ENCODE measurements around the gene SLC2A4.

SLC2A4 gene

DNA sequence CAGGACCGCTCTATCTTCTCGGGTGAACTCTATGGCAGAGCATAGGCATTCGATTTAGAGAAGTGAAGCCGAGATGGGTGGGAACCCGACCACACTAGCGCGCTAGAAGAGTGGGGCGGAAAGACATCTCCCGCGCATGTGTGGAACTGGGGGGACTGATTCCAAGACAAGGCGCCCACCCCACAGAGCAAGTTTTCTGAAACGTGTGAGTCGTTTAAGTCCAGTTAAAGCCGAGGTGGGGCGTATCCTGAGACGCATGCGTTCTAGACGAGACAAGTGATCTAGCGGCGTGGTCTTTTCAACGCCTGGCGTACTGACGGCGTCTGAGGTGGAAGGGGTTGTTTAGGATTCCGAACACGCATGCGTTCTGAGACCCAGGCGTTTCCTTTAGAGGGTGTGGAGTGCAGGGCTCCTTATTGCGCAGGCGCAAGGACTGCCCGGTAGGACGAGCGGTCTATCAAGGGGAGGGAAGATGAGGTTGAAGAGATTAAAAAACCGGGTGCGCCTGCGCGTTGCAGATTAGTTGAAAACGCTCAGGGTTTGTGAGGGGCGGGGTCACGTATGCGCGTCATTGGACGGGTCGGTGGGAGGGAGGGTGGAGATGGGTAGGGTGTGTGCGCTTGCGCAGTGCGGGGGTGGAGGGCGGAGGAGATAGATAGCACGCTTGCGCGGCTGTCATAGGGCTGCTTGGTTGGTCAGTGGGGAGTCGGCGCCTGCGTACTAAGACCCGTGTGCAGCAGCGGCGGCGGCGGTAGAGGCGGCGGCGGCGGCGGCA, 25.6 kb downstream of the SLC2A4 start, which contains the start of gene EIF5A:
Gene EIF5A (plus strand): TSS at position 718 of the 775 bp plus-strand sequence. CDS start 2,008 bp downstream, outside the sequence.
- DNase-seq (ENCODE audit: low read depth in 2 of 2), result peak; percentile 100

DNA sequence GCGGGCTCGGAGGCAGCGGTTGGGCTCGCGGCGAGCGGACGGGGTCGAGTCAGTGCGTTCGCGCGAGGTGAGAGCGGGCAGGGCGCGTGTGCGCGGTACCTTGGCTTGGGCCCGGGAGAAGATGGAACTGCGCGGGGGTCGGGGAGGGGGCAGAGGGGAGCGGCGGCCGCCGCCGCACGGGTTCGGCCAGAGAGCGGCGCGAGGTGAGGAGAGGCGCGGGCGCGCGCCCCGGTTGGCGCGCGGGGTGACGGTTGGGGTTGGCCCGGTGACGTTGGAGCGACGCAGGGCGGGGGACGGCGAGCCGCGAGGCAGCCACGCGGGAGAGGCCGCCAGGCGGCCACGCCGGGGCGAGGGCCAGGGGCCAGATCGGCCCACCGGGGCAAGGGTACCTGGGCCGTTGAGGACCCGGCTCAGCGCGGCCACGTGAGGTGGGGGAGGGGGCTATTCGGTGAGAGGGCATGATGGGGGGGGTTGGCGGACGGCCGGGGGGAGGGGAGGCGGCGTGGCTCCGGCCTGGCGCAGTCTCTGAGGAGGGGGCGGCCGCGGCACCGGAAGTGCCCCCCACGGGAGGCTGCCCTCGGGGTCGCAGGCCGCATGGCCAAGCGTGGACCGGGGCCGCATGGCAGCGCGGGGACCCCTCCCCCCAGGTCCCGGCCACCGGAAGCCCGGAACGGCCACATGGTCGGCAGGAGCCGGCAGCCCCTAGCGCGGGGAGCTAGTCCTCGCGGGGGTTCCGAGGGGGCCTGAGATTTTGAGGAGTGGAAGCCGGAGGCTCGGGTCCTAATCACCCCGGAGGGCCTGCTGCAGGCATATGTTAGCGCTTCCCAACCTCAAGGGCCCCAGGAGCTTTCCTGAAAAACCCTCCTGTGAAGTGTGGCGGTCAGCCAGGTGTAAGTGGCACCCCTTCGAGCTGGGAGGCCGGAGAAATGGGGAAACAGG, 26.4 kb downstream of the SLC2A4 start:
- no peak for DNase-seq (ENCODE audit: low read depth in 2 of 2)

DNA sequence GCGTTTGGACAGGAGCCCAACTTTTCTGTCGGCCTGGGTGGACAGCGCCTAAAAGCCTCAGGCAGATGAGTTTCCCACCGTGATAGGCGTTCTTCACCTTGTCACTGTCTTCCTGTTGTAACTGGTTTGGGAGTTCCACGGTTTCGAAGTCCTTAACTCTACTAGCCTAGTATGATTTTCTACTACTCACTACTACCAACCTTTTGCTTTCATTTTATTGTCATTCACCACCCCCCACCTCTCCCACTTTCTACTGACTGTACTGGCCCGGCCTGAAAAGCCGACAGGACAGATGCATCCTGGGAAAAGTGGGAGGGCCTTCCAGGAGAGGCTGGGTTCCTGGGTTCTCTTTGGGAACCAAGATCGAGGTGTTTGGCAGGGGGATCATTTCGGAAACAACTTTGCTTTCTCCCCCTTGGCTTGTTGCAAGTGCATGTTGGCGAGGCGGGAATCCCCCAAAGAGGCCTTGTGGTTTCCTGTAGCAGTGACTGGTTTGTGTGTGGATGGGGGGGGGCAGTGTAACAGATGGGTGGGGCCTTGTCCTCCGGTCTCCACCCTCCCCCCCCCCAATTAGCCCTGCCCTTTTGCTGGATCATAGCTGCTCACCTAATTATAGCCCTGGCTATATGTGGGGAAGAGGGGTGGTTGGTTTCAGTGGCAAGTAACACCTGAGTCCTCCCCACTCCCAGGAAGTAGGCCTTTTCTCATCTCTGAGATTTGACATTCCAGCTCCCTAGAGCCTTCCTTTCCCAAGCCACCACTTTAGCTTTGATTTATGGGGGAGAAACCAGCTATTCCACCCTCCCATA, 27.3 kb downstream of the SLC2A4 start:
- DNase-seq (ENCODE audit: low read depth in 2 of 2), result peak; percentile 76 to 88

DNA sequence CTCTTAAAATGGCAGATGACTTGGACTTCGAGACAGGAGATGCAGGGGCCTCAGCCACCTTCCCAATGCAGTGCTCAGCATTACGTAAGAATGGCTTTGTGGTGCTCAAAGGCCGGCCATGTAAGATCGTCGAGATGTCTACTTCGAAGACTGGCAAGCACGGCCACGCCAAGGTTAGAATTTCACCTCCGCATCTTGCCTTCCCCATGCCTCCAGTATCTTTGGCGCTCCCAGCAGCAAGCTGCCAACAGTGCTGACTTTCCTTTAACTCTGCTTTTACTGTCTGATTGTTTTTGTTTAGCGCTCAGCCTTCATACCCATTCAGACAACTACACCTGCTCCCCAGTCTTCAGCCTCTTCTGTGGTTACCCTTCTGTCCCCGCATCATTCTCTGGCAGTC, 28.1 kb downstream of the SLC2A4 start:
- DNase-seq (ENCODE audit: low read depth in 2 of 2), result no peak

DNA sequence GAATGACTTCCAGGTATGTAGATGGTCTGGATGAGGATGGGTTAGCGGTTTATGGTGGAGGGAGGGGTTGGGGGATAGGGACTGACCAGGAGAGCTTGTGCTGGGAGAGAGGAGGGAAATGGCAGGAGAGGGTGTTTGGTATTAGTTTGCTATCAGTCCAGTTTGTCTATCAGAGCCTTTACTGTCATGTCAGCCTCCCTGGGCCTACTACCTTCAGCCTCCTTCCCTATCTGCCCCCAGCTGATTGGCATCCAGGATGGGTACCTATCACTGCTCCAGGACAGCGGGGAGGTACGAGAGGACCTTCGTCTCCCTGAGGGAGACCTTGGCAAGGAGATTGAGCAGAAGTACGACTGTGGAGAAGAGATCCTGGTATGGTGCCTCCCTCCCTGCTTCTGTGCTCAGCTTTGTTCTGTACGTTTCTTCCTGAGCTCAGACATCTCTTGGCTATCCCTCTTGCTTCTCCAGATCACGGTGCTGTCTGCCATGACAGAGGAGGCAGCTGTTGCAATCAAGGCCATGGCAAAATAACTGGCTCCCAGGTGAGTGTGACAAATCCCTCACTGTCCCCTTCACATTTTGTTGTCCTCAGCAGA, 29.7 kb downstream of the SLC2A4 start:
- no peak for DNase-seq (ENCODE audit: low read depth in 2 of 2)

DNA sequence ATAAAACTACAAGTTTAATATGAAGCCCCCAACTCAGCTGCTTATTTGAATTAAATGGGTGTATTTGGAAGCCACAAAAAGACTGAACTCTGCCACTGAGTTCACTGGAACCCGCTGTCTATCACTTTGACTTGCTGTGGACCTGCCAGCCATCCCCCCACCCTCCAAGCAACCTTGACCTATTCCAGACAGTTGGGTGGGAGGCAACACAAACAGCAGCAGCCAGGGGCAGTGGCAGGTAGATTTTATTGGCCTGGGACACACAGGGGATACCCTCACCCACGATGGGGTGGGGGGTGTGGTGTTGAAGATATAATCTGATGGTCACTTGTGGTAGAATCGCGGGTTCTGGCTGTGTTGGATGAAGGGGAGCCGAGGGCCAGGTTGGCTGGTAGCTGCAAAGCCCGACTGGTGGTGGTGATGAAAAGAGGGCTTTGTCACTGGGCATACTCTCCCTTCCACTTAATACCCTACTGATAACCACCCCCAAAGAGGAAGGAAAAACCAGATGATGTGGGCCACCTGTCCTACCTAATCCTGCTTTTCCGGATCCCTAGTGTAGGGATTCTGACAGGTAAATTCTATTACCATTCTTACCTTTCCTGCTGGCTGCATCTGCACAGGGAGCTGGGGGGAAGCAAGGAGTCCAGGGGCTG, 31.0 kb downstream of the SLC2A4 start:
- no peak for DNase-seq (ENCODE audit: low read depth in 2 of 2)

DNA sequence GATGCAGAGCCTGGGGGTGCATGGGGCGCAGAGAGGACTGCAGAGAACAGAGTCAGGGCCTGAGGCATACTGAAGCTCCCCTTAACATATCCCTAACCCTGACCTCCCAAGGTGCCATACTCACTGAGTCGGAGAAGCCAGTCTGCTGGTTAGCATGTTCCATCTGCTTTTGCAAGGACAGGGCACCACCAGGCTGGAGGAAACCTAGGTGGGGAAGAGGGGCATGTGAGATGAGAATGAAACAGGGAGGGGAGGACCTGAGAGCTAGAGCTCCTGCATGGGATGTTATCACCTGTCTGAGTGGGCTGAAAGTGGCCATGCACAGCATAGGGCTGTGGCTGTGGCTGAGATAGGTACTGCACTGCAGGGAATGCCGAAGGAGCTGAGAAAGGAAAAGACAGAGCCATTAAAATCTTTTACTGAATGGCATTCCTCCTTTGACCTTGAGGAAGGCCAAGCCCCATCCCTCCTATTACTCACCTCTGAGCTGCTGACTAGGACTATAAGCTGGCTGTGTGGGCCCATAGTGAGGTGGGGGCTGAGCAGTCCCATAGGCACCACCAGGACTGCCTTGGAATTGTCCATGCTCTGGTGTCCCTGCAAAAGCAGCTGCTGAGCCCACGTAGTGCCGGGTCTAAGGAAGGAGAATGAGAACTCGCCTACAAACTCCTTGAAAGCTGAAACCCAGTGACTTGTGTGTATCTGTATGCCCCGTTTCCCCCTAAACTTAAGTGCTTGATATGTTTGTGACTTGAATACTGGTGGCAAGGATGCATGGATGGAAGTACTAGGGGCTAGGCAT, 31.8 kb downstream of the SLC2A4 start:
- DNase-seq (ENCODE audit: low read depth in 2 of 2), result no peak

DNA sequence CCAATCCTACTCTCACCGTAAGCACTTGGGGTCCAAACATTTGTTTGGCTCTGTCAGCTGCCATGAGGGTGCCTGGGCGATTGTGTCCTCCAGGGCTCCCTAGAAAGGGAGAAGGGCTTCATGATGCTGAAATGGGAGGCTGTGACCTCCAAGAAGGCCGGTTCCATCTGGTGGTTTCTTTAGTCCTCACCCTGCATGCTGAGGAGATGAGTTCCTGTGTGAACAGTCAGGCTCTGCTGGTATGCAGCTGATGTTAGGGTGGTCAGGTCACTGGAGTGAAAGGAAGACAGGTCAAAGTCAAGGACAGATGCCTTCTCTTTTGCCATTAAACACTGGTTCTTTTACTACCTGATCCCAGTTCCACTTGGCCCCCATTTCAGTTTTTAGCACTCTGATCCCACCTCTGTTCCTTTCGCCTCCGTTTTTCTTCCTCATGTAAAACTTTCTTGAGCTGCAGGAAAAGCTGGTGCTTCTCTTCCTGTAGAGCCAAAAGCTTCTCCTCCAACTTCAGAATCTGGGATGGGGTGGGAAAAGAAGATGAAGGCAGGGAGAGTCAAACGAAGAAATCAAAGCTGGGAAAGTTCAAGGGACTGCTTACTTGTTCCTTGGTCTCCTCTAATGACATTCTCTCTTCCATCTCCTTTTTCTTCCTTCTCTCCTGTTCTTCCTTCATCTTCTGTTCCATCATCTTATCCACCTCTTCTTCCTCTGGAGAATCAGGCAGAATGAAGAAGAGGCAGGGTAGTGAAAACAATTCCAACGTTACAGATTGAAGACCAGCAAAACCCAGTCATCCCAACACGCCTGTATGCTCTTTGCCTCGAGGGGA, 32.6 kb downstream of the SLC2A4 start:
- no peak for DNase-seq (ENCODE audit: low read depth in 2 of 2)

DNA sequence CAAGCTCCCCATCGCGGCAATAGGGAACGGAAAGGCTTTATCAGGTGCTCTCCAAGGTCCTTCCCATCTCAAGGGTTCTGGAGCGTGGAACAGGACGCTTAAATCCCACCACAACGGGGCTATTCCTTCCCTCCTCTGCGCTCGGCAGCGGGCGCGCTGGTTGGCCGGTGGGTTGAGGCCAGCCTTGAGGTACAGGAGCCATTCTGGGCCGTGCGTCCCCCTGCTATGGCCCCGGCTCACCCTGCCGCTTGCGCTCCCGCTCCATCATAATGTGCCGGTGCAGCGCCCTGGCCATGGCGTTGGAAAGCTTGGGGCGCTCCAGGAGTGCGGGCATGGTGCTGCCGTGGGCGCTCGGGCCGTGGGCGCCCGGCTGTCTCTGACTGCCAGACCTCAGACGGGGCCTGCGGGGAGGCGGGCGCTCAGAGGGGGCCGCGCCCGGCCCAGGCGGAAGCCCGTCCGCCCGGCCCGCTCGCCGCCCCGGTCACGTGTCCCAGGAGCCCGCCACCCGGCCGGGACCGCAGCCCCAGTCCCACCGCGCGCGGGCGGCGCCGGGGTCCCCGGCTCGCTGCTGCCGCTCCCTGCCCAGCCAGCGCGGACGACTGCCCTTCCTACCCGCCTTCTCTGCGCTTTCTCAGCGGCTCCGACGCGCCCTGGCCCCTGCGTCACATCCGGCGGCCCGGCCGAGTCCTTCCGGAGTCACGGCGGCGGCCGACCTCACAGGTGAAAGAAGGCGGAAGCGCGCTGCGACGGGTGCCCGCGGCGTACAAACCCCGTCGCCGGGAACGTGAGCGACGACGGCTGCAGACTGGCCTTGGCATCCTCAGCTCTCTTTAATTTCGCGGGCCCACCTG, 33.4 kb downstream of the SLC2A4 start, which contains the start of gene GPS2:
Gene GPS2 (minus strand): TSS at position 642 of the 851 bp plus-strand sequence. CDS start 308 bp downstream, at position 334.
- peak; percentile 83 for DNase-seq (ENCODE audit: low read depth in 2 of 2)

DNA sequence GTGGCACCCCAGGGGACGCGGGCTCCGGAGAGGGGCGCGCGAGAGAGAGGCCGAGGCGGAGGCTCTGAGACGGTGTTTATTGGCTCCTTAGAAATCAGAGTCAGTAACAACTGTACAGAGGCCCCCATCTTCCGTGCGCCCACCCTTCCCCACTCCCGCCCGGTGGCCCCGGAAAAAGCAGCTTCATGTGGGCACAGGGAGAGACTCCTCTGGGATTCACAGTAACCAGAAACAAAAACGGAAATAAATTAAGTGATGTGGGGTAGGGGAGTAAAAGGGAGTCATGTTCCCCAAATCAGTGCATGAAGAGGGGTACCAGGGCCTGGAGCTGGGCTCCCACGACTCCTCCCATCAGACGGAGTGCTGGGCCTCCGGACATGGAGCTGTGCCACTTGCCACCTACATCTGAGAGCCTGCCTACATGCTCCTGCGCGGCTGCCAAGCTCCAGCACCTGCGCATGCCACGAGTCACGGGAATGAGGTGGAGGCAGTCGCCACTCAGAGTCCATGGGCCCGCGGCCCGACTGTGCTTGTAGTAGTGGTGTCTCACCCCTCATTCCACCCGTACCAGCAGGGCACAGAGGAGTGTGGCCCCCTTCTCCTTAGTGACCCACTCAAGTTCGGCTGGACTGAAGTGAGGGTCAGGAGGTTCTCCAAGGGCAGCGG, 34.2 kb downstream of the SLC2A4 start:
- DNase-seq (ENCODE audit: low read depth in 2 of 2), result no peak

DNA sequence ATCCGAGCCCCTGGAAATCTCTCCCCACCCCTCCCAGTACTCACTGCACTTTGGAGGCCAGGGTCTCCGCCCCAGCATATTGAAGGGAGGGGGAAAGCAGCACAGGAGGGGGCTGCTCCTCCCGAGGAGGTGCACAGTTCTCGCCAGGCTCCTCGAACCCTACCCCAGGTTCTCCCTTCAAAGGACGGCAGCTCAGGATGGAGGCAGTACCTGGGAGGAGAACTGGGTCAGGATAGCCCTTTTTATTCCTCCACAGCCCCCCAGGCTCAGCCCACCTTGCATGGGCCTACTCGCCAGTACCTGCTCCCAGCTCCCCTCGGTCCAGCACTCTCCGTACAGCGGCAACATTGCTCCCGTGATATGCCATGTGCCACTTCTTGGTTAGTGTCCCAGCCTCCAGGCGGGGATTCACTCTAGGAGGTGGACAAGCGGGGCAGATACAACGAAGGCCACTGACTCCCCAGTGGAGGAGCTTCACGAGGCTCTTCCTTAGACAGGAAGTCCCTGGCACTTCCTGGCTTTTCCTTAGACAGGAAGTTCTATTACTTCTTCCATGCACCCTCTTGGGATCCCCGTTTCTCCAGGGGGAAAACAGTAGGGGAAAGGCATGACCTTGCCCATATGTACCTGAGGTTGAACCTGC, 35.8 kb downstream of the SLC2A4 start:
- DNase-seq (ENCODE audit: low read depth in 2 of 2), result no peak

DNA sequence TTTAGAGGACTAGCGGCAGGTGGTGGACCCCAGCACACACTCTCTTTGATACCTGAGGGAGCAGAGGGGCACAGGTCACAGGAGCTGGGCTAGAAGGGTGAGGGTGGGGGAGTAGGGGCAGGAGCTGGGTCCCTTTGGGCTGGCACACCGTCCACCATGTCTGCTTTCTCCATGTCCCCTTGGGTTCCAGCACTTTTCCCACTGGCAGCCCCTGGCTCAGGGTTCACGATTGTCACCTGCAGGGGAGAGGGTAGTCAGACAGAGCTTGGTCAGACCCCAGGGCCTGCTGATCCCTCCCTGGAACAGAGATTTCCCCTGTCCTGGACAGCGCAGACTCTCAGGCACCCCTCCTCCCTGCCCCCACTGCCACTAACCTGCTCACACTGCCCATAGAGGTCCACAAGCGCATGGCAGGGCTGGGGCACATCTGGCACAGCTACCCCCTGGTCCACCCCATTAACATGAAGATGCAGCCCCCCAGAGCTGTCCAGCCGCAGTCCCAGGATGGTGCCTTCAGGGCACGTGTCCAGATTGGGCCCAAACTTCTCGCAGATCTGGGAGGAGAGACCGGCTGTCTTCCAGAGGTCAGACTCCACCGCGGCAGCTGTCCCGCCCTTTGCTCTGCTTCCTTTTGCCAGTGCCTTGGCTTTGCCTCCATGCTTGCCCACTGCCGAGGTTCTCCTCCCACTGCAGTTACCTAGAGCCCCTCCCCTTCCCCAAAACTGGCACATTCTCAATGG, 36.8 kb downstream of the SLC2A4 start:
- DNase-seq (ENCODE audit: low read depth in 2 of 2), result no peak

DNA sequence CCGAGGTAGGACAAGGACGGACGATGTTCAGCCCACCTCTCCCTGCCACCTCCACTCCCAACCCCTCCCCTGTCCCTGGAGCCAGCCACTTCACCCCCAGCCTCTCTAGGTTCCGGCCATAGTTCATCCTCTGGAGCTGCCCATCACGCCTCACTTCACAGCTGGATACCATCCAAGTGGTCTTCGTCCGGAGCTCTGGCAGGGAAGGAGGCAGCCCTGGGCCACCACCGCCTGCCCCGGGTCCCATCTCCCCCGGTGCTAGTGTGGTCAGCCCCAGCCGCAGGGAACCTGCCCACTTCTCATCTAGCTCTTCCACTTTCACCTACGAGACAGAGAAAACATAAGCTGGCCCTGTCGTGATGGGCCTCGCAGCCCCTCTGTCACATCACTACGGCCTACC, 39.9 kb downstream of the SLC2A4 start:
- DNase-seq (ENCODE audit: low read depth in 2 of 2), result no peak

DNA sequence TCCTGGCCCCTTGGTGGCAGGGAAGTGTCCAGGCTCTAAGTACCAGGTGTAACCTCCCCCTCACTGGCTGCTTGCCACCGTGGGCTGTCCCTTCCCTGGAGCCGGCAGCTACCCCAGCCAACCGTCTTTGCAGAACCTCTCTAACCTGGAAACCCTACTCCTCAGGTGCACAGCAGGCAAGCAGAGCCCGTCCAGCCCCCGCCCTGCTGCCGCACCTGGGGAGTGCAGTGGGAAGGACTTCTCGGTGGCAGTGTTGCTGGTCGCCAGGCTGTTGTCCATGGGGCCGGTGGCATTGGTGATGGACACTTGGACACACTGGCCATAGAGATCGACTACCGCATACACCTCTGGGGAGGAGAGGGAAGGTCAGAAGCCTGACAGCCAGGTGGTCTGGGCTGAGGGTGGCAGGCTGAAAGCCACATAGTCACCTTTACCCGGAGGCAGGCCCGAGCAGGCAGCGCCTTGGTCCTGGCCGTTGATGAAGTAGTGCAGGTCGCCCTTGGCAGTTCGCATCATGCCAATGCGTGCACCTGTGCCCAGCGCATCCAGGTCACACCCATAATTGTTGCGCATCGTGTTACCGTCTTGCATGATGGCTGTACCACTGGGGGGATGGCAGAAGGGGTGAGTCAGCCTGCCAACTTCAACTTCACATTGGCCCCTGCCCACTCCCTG, 41.1 kb downstream of the SLC2A4 start:
- no peak for DNase-seq (ENCODE audit: low read depth in 2 of 2)

DNA sequence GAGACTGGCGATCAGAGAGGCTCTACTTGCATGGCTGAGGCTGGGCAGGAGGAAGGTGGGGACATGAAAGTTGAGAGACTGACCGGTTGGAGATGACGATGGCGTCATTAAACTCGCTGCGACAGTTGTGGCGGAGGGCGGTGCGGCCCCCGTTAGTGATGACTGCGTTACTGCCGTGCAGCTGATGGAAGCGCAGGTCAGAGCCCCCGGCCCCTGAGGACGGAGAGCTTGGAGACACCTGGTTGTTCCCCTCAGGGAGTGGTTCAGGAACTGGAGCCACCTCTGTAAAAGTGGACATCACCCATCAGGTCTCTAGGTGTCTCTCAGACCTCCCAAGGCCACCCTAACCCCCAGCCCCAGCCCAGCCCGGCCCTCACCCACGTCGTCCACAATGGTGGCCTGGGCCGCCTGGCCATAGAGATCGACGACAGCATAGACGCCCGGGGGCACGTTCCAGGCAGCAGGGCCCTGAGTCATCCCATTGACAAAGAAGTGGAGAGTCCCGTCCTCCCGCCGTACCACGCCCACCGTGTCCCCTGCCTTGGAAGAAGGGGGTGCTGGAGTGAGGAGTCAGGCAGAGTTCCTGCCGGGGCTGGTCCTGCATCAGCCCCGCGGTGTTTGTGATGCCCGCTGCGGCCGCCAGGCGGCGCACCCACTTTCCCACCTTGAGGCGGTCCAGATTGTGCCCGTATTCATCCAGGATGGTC, 42.4 kb downstream of the SLC2A4 start:
- DNase-seq (ENCODE audit: low read depth in 2 of 2), result peak; percentile 15 to 36

Data from stimulated activated CD8-positive, alpha-beta memory T cell treated with anti-CD3 and anti-CD28 coated beads, Interleukin-15, amount 100 ng/mL, for 4 hours (primary cell).